Stimulated activated CD8-positive, alpha-beta memory T cell treated with anti-CD3 and anti-CD28 coated beads, Interleukin-2, amount 100 ng/mL, for 1 hour (primary cell): ENCODE data around the gene CABLES1.

Source experiments
- DNase-seq, 2 donors: peaks; one replicate each; pipeline ENCODE4 v3.0.0-alpha.2; 2020; ENCODE audit warnings: low read depth in 2 of 2

CABLES1 gene

DNA sequence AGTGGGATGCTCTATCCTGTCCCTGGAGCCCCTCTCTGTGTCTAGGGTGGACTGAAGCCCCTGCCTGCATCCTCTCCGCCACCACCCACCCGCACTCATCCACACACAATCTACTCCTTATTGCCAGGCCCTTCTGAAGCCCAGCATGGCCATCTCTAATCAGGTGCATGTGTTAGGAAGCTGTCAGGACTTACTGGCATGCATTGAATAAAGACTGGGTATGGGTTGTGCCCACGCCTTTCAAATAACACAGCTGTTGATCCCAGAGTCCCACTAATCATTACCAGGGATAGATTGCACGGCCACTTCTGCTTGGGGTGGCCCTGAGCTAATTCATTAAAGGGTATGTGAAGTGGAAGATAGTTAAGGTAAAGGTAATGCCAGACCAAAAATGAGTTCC lies 88.4 kb downstream of the CABLES1 start:
- no peak for DNase-seq

DNA sequence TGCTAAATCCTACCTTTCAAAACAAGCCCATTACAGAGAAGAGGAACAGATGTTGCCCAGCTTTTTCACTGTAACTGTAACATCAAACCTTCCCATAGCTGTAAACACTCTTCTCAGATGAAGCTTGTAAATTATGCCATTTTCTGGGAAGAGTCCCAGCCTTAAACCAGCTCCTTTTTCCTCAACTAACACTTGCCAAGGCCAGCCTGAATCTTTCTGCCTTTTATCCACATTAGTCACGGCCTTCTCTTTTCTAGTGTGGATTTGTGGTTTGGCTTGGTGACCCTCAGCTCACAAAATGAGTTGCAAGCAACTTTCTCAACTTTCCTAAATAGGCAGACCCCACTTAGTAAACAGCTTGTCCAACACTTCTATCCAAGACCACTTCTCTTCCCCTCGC lies 90.2 kb downstream of the CABLES1 start:
- no peak for DNase-seq

DNA sequence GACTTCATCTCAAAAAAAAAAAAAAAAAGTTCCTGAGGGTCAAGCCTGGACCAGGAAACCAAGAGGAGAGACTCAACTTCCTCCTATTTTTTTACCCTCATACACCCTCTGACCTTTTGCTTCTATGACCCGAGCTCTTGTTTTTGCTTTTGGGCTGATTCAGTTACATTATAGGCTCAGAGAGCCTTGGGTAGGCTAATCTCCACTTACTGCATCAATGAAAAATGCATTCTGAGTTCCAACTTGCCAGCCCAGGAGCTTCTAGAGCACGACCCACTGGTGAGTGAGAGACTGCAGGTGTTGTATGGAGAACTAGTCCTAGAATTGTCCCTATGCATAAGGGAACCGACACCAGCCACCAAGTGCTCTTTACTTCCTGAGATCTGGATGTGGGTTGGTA lies 91.1 kb downstream of the CABLES1 start:
- DNase-seq = no peak

DNA sequence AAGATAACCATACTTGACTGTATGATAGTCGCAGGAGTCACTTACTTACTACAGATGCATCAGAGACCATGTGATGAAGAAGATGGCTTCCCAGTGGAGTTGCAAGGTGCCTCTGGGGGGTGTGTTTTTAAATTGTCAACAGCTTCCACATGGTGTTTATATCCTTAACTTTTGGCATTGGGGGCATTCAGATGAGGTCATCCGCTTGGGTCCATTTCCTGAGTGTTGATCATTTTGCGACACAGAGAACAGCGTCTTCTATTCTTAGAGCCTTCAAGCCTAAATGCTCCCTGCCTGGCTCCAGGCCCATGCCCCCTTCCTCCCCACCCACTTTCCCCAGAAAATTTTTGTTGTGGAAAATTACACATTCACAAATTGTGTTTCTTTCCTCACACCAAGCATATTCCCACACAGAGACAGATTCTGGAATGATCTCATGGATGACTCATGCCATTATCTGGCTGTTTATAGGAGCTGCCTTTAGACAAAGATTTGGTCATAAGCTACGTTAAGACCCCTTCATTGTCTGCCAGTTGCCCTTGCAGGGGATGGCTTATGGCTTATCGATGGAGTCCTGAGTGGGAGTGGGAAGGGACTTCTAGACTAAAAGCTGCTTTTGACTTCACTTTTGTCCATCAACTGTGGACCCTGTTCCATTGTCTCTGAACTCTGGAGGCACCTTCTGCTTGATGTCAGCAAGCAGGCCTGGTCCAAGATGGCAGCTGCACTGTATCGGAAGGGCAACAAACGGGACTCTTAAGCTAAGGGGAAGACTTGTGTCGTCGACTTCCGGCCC lies 91.8 kb downstream of the CABLES1 start:
- no peak for DNase-seq

DNA sequence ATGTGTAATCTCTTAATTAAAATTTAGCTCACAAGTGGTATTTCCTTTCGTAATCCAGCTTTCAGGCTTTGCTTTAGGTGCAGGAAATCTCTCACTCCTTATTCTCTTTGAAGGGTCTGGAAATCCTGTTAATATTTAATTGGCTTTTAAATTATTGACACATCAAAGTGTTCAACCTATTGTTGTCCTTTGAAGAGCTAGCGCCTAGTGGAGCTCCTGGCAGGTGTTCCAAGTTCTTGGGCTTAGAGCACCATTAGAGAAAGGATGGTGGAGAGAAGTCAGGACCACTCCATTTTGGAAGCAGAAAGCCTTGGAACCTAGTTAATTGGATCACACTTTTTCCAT lies 92.4 kb downstream of the CABLES1 start:
- DNase-seq = no peak

DNA sequence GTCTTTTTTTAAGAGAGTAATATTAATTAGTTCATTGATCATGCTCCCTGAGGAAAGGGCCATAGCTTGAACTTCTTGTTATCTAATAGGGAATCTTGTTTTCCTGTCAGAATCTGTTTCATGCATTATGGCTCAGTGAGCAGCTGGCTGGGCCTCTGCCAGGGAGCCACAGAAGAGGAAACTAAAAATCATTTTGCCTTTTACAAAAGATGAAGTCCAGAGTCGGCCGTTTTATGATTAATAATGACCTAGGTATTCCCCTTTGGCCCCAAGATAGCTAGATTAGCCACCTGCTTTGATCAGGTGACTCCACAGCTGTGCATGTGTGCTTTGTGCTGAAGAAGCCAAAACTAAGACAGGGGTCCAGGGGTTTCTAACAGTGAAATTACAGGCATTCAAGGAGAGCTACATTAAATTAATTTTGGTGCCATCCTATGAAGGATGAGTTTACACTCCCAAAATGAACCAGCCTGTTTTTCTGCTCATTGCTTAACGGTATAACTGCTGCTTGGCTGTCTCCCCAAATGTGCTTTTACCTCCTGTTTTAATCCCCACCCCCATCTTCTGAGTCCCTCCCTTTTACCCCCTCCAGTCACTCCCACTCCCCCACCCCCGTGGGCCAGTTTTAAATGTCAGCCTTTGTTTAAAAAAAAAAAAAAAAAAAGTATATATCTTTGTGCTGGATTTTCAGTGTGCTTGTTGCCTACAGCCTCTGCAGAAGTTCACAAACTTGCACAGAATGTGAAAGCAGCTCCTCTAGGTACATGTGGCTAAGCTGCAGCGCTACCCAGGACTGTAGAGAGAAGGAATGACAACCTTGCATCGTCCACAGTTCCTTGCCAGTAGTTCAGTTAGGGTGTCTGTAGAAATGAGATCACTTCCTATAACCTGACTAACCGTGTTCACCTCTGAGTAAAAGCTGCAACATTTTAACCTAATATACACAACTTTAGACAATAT lies 93.1 kb downstream of the CABLES1 start:
- no peak for DNase-seq

DNA sequence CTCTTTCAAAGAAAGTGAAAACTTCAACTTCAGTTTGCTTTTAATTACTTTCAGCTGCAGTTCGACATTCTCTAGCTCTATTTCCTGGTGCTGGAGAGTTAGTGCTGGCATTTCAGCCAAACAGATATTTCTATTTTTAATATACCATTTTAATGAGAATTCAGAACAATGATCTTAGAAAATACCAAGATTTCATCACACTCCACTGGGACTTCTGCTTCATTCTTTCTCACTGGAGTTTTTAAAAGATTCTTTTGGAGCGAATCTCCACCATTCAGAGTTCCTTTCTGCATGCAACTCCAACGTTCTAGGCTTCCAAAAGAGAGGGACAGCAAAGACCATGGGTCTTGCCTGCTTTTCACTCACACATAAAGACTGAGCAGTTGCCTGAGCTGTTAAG lies 94.2 kb downstream of the CABLES1 start:
- DNase-seq = no peak

DNA sequence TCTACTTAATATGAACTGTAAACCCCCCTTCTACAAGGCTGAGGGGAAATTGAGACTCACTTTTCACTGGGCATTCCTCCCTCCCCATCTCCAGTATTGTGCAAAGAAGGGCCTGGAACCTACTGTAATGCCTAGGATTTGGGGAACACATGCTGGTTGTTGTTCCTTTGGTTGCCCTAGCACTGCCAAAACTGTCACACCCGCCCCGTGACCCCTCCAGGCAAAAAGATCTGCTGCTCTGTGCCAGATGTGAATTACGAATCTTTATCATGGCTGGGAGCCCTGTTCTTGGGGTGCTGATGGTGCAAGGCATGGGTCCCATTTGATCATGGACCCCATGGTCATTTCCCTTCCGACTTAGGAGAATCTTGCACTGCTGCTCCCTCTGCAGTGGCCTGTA lies 95.4 kb downstream of the CABLES1 start:
- no peak for DNase-seq

DNA sequence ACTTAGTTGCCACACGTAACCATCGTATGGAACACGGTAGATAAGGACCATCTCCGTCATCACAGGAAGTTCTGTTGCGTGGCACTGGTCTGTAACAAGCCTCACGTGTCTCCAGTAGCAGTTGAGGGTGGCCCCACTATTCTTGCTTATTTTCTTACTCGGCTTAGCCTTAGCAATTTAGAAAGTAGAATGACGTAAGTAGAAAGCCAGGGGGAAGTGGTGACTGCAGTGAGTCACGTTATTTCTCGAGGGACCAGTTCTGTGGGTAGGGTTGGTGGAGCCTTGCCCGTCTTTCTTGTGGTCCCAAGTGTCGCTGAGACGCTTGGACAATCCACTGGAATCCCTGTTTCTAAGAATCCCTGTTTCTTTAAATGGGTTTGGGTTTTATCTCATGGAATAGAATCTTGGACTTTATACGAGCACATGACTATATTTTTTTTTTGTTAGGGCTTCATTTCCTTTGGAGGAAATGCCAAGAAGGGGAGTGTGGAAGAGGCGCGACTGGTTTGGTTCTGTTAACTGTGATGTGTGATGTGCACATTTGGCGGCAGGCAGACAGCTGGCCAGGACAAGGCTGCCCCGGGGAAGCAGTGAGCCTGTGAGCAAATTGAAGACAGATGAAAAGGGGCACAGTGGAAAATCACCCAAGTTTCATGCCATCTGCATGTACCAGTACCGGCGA lies 96.2 kb downstream of the CABLES1 start:
- DNase-seq = peak; percentile 44 to 48

DNA sequence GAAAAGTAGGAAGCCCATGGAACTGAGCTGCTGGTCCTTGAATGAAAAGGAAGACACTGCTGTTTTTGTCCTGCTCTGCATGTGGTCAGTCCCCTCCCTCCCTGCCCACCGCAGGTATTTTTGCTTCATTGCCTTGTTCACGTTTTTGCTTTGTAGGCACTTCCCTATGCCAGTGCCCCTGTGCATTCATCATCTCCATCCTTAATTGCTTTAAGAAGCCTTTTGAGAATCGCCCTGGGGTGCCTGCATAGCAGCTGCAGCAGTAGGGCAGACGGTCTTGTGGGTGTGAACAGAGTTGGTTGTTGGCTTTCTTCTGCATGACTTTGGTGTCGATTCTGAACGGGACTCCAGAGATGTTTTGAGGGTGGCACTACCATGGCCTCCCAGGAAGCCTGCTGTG lies 97.0 kb downstream of the CABLES1 start:
- peak in 1 of 2 donors; percentile 6 for DNase-seq

DNA sequence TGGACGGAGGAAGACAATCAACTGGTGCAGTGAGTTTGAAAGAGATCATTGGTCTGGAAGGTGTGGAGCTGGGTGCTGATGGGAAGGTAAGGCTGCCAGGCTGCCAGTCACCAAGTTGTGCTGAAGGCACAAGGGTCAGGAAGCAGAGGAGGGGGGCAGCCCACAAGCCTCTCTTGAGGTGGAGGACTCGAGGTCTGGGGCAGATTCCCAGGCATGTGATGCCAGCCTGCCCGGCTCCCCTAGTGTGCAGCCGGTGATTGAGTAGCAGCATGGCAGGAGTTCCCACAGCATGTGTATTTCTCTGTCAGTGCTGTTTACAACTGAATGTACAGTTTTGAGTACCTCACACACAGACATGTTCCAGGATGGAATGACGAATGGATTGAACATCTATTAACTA lies 99.3 kb downstream of the CABLES1 start:
- DNase-seq = no peak

DNA sequence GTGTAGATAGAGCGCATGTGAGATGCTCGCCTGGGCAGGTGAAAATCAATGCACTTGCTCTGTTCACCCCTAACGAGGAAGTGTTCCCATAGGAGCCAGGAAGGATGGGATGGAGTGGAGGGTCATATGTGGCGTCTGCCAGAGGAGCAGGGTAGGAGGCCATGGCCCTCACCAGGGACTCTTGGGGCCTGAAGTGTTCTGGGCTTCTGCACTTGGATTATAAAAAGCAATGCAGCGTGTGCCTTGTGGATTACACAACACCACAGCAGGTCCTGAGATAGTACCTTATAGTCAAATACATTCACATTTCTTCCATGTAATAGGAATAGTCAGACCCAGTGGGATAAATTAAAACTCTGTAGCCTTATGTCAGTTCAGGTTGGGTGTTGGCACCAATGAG lies 100.1 kb downstream of the CABLES1 start:
- DNase-seq = no peak

DNA sequence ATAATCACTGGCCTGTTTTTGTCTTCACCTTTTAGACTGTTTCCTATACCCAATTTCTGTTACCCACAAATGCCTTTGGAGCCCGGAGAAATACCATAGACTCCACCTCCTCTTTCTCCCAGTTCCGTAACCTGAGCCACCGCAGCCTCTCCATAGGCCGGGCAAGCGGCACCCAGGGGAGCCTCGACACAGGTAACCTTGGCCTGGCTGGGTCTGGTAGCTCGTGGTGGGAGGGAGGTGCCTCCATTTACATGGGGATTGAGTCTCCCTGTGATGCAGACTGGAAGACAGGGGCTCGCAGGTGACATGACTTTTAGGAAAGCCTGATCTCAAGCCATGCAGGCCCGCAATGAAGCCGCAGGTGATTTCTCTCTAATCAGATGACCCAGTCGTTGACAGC lies 100.6 kb downstream of the CABLES1 start:
- no peak for DNase-seq

DNA sequence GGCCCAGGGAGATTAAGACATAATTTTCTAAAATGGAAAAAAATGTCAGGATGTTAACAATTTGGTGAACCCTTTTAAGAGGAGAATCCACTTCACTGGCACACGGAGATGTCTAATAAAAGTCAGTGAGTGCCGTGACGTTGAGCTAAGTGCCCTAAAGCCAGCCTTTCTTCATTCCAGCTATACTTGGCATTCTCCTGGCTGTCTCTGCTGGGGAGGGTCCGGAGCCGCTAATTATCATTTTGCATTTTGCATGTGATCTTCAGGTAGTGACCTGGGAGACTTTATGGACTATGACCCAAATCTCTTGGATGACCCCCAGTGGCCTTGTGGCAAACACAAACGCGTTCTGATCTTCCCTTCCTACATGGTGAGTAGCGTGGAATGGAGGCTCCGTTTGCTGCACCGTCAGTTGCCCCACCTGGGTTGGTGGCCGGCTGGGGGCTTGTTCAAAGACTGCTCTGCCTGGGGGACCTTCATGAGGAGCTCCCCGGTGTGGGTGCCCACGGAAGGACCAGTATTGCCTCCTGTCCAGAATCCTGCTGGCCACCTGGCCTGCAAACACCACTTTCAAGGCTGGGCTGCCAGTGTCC lies 101.7 kb downstream of the CABLES1 start:
- DNase-seq = no peak

DNA sequence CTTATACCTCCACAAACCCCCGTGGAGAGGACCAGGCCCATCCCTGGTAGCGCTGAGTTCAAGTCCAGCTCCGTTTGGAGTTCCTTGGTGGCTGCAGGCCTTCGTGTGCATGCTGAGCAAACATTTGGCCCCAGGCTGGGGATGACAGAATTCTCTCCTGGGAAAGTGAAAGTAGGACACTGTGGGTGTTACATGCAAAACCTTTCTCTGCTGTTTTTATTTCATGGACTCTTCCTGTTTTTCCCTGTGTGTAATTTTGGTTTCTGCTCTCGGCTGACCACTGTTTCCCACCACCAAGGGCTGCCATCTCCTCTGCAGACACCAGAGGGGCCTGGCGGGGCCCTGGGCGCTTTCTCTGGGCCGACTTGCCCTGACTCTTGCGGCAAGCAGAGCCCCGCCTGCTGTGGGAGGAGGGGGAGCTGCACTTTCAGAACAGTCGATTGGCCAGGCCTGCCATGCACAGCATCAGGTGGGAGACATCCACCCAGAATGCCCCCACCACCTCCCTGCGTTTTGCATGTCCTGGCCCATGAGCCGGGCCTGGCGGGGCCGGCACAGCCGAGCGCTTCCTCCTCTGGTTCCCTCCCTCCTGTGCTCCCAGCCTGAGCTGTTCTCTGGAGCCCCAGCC lies 102.4 kb downstream of the CABLES1 start:
- DNase-seq = no peak

DNA sequence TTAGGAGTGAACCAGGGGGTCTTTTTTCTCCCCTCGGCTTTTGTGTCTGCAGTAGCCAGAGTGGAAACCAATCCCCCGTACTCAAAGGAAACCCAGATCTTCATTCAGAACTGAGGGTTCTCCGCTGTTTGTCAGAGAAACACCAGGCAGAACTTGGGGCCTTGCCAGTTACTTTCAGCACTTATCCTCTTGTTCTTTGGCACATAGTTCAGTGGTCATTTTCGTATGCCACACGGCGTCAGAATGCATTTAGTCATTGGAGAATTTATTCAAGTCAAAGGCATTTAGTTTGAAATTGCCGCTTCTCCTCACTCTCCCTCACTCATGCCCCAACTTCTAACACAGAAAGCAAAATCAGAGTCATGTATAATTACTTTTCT lies 102.9 kb downstream of the CABLES1 start:
- DNase-seq = no peak

DNA sequence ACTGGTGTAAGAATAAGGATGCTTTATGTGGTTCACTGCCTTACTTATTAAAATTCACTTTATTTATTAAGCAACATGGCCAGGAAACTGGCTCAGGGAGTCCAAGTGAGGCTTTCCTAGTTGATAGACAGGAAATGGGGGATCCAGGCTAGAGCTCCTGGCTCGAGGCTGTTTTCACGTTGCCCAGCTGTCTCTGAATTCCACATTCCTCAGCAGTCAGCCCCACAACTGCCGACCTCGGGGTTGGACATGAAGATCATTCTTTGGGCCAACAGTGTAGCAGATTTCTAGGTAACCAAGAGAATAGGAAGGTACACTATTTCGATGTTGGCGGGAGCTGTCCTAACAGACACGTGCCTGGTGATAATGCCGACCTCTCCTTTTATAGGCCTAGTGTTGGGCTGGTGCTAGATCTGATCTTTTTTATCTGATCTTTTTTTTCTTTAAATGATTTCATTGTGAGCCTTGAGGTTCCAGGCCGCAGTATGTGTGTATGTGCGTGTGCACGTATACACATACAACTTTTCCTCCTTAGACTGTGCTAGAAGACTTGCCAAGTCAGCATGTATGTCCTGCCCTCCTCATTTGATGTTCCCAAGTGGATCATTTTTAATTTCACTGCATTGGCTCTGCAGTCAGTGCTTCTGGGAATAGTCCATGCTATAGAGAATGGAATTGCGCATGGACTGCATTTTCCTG lies 103.5 kb downstream of the CABLES1 start:
- no peak for DNase-seq

DNA sequence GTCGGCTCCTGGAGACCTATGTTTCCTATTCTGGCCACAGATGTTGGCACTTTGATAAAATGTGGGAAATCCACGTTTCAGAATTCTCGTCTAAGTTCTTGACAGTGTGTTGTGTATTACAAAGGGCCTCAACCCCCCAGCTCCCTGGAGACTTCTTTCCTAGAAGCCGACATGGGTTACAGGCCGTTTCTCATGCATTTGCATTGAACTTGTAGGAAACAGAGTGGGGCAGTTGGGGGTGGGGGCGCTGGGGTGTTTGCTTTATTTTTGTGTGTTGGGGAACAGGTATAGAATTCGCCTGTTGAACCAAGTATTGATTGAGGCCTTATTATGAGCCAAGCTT lies 104.0 kb downstream of the CABLES1 start:
- no peak for DNase-seq

DNA sequence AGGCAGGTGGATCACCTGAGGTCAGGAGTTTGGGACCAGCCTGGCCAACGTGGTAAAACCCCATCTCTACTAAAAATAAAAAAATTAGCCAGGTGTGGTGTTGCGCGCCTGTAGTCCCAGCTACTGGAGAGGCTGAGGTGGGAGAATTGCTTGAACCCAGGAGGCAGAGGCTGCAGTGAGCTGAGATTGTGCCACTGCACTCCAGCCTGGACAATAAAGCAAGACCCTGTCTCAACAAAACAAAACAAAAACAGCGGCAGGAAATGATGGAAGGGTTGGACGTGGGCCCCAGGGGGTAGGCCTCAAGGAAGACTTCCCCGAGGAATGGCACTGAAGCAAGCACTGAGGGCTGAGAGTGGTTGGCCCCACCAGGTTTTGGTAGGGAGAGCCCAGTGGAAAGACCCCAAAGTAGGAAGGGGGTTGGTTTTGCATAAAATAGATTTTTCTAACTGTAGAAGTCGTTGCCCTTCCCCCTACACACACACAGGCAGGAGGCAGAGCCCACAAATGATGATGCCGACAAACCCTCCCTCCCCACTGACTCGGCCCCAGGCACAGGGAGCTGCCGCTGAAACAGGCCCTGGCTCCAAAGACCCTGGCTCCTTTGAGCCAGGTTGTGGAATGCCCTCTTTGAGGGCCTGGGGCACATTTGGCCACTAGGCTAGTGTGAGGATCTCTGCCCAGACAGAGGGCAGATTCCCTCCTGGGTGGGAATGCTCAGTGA lies 104.8 kb downstream of the CABLES1 start:
- DNase-seq = no peak

DNA sequence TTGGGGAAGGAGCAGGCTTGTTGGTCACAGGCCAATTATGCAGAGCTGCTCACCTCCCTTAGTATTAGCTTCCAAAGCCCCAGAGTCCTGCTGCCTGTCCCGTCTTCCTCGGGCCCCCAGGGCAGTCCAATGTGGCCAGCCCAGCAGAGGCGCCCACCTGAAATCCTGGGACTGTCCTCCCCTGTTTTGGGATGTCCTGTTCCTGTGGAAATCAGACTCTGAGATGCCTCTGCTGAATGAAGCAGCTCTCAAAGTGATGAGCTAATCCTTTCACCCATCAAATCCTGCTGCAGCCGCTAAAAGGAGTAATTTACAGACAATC lies 105.3 kb downstream of the CABLES1 start:
- DNase-seq = no peak
